PC-3 (cell line): Measurements from ENCODE around the gene KCNT2. TPM values are rescaled to one million over a fixed set of nuclear protein-coding genes. Genes with fewer than 3 reads are reported as not detected.

Experiments
- ATAC-seq: fragments of 200-7000 bp; cut with Tn5 transposase; 2 replicates; pipeline ENCODE4 v1.9.1; 2020; ENCODE audit warnings: mild to moderate bottlenecking, moderate library complexity
- Bru-seq: library from RNA; stranded (reverse); fragments of 400-500 nt; gene quantifications from one replicate; lab custom pipeline; 2021; lab: Mats Ljungman, UMichigan
- BruChase-seq, 2 experiments: library from RNA; stranded (reverse); fragments of 400-500 nt; gene quantifications; one replicate each; lab custom pipeline; 2021; lab: Mats Ljungman, UMichigan
- BruUV-seq: library from RNA; stranded (reverse); fragments of 400-500 nt; replicated peaks from 2 replicates; lab custom pipeline; 2021; lab: Mats Ljungman, UMichigan
- CTCF ChIA-PET: fragments of 300-600 bp; sonication (Branson Sonifier 250); formaldehyde crosslinking; loops from one replicate; lab custom pipeline; 2022; ENCODE audit warnings: antibody characterized with exemption; lab: Charles Lee
- POLR2A ChIA-PET: fragments of 300-600 bp; sonication (Branson Sonifier 250); formaldehyde crosslinking; loops from one replicate; lab custom pipeline; 2022; ENCODE audit warnings: antibody characterized with exemption; ENCODE audit not compliant: unreplicated experiment; lab: Charles Lee
- DNase-seq: peaks from one replicate; pipeline ENCODE4 v3.0.0-alpha.2; 2015
- H2AFZ ChIP-seq: fragments of 300-600 bp; sonication (generic); 2 replicates; pipeline ENCODE4 v1.6.0; 2016; ENCODE audit warnings: antibody characterized with exemption, low read length
- H3F3A ChIP-seq: fragments of 300-600 bp; sonication (generic); one replicate; pipeline ENCODE4 v1.6.0; 2017; ENCODE audit warnings: antibody characterized with exemption, low read length, control low read depth, mild to moderate bottlenecking; ENCODE audit not compliant: unreplicated experiment
- H3K27ac ChIP-seq: fragments of 300-600 bp; sonication (generic); 2 replicates; pipeline ENCODE4 v1.5.1; 2016; ENCODE audit warnings: mild to moderate bottlenecking, low read length
- H3K27me3 ChIP-seq: fragments of 300-600 bp; sonication (generic); 2 replicates; pipeline ENCODE4 v1.6.1; 2016; ENCODE audit warnings: low read length, mixed read lengths
- H3K36me3 ChIP-seq: fragments of 300-600 bp; sonication (generic); 2 replicates; pipeline ENCODE4 v1.6.1; 2016; ENCODE audit warnings: low read depth, mixed run types, low read length, mixed read lengths
- H3K4me1 ChIP-seq: fragments of 300-600 bp; sonication (generic); 2 replicates; pipeline ENCODE4 v1.5.1; 2016; ENCODE audit warnings: low read length; ENCODE audit not compliant: insufficient read depth
- H3K4me2 ChIP-seq: fragments of 300-600 bp; sonication (generic); 2 replicates; pipeline ENCODE4 v1.6.0; 2016; ENCODE audit warnings: low read length
- H3K4me3 ChIP-seq: fragments of 300-600 bp; sonication (generic); 2 replicates; pipeline ENCODE4 v1.5.1; 2016; ENCODE audit warnings: mild to moderate bottlenecking, low read length, mixed read lengths
- H3K79me2 ChIP-seq: fragments of 300-600 bp; sonication (generic); 2 replicates; pipeline ENCODE4 v1.6.1; 2017; ENCODE audit warnings: low read length, mixed read lengths
- H3K9ac ChIP-seq: fragments of 300-600 bp; sonication (generic); 2 replicates; pipeline ENCODE4 v1.6.0; 2016; ENCODE audit warnings: mild to moderate bottlenecking, low read length
- H3K9me2 ChIP-seq: fragments of 300-600 bp; sonication (generic); replicated peaks from 2 replicates; pipeline ENCODE4 v1.6.1; 2016; ENCODE audit warnings: mixed run types, low read length, mixed read lengths
- H3K9me3 ChIP-seq: fragments of 300-600 bp; sonication (generic); 2 replicates; pipeline ENCODE4 v1.6.1; 2016; ENCODE audit warnings: low read length, mixed read lengths
- H4K20me1 ChIP-seq: fragments of 300-600 bp; sonication (generic); 2 replicates; pipeline ENCODE4 v1.6.1; 2016; ENCODE audit warnings: low read length, mixed read lengths
- CTCF ChIP-seq: fragments of 300-600 bp; sonication (generic); conservative IDR thresholded peaks from 2 replicates; pipeline ENCODE4 v1.5.1; 2017; ENCODE audit warnings: antibody characterized with exemption, low read depth, mild to moderate bottlenecking, low read length
- EZH2 ChIP-seq: fragments of 300-600 bp; sonication (generic); IDR thresholded peaks from one replicate; pipeline ENCODE4 v1.6.1; 2017; ENCODE audit warnings: antibody characterized with exemption, mild to moderate bottlenecking, low read length; ENCODE audit not compliant: unreplicated experiment
- EZH2phosphoT487 ChIP-seq: fragments of 300-600 bp; sonication (generic); IDR thresholded peaks from 2 replicates; pipeline ENCODE4 v1.6.1; 2018; ENCODE audit warnings: mild to moderate bottlenecking, antibody characterized with exemption, low read length, borderline replicate concordance
- intact Hi-C: fragments of 100-400 bp; cut with micrococcal nuclease; formaldehyde crosslinking; loops from 2 replicates; pipeline ENCODE4 v1.9.0; 2023
- long read RNA-seq: library from polyadenylated mRNA; unstranded; transcript quantifications from one replicate; pipeline ENCODE4 v2.0.0, GENCODE V29; 2021; ENCODE audit not compliant: unreplicated experiment
- total RNA-seq: library from RNA; depleted of rRNA; stranded (reverse); fragments of >200 nt; gene quantifications from 2 replicates; pipeline ENCODE4 v1.2.3, GENCODE V29; 2014; rRNA removed

Gene KCNT2
- total RNA-seq (0.26 and 0.69 TPM in 2 replicates), Bru-seq, nascent RNA (percentile 32 among the genes with signal in this experiment), BruChase-seq, experiment 1, labeled RNA remaining after a 6-hour chase (percentile 19 among the genes with signal in this experiment), BruChase-seq, experiment 2, labeled RNA remaining after a 2-hour chase (percentile 34 among the genes with signal in this experiment)
- long read RNA-seq, partial matches to known transcripts: 3 of 4 reads
- long read RNA-seq, other reads (novel, unspliced or antisense): 1 of 4 reads

- BruUV-seq: no TSS peak
- CTCF ChIA-PET: no interaction called here
Observed at GRCh38 chr1:196608390-196609369, at the start of gene KCNT2. Gene KCNT2, minus strand, starts transcription at chr1:196608440. Its CDS starts 131 bp downstream, at chr1:196608309.

GRCh38 chr1:196655494-196655893 lies 47.3 kb upstream of the KCNT2 start:
- POLR2A ChIA-PET: no interaction called here
- intact Hi-C loops: no loop called here
- CTCF ChIA-PET: no interaction called here
- Histone ChIP-seq H3K79me2 (no peaks in the 10 kb centered on the region), H3K9me2 (no peaks in the 10 kb centered on the region), H3K9ac (no peak overlapping the region), H4K20me1 (no peaks in the 10 kb centered on the region), H3F3A (no peaks in the 10 kb centered on the region), H3K4me3 (no peak overlapping the region), H3K4me2 (no peak overlapping the region), H3K27ac (no peak overlapping the region), H3K9me3 (no peaks in the 10 kb centered on the region), H3K4me1 (peaks cover 7% of the 10 kb centered on the region; the same call in 1 of the 2 replicates), H3K27me3 (no peaks in the 10 kb centered on the region), H3K36me3 (no peaks in the 10 kb centered on the region), H2AFZ (no peak overlapping the region)
- TF ChIP-seq CTCF (no peak), EZH2 (no peak), EZH2phosphoT487 (no peak)
- DNase-seq: no peak
- no TSS peak for BruUV-seq
- no peak for ATAC-seq

More at GRCh38 chr1:196608390-196609369, at the start of gene KCNT2:
- POLR2A ChIA-PET: no interaction called here
- peak; percentile 58 for ATAC-seq
- Histone ChIP-seq H3K79me2 (no peaks in the 10 kb centered on the region), H3K4me3 (peak within 1 kb of the TSS; percentile 67), H3K4me2 (peak within 1 kb of the TSS; percentile 80), H3K27ac (no peak within 1 kb of the TSS), H2AFZ (peak within 1 kb of the TSS; percentile 86), H4K20me1 (no peaks in the 10 kb centered on the region), H3K36me3 (no peaks in the 10 kb centered on the region), H3K27me3 (no peaks in the 10 kb centered on the region), H3K4me1 (no peaks in the 10 kb centered on the region; the same call in 1 of the 2 replicates), H3F3A (no peaks in the 10 kb centered on the region), H3K9me3 (no peaks in the 10 kb centered on the region), H3K9ac (no peak within 1 kb of the TSS), H3K9me2 (no peaks in the 10 kb centered on the region)
- TF ChIP-seq EZH2phosphoT487: no peak
- no peak for TF ChIP-seq CTCF
- TF ChIP-seq EZH2: no peak
- intact Hi-C loops: no loop called here
- no peak for DNase-seq
